Vagina (tissue), 2 donors: ENCODE measurements around the gene LEFTY1.

Source experiments
- CTCF ChIP-seq, 3 experiments: fragments of 450-650 bp in 2 of 3; fragments of 200-600 bp in 1 of 3; sonication (generic) in 1 of 3; IDR thresholded peaks; one replicate each; pipeline ENCODE4 v1.5.1; 2017 to 2019; ENCODE audit warnings: antibody characterized with exemption in 3 of 3, mild to moderate bottlenecking in 2 of 3, moderate library complexity in 2 of 3
- POLR2A ChIP-seq, 2 donors: fragments of 450-650 bp; IDR thresholded peaks; one replicate each; pipeline ENCODE4 v1.6.1; 2017; ENCODE audit warnings: antibody characterized with exemption in 2 of 2, mild to moderate bottlenecking in 2 of 2, moderate library complexity in 2 of 2
- POLR2AphosphoS5 ChIP-seq, 2 donors: sonication (generic); formaldehyde crosslinking; IDR thresholded peaks; one replicate each; pipeline ENCODE4 v1.9.0; 2017; ENCODE audit warnings: antibody characterized with exemption in 2 of 2, mild to moderate bottlenecking in 2 of 2, low read depth in 1 of 2; ENCODE audit not compliant: insufficient read depth in 1 of 2

GRCh38 chr1:225874431-225874830 is 14.5 kb downstream of the LEFTY1 start:
- TF ChIP-seq CTCF (IDR thresholded peaks at IDR 0.05) = no peak
- TF ChIP-seq POLR2A (IDR thresholded peaks at IDR 0.05) = no peak
- TF ChIP-seq POLR2AphosphoS5 (IDR thresholded peaks at IDR 0.05; ENCODE audit: insufficient read depth in 1 of 2, low read depth in 1 of 2) = no peak
